SU-DHL-6 (cell line): ENCODE results near the gene SUSD3.

Experiments
- H2AFZ ChIP-seq: fragments of 200-600 bp; sonication (generic); 2 replicates; pipeline ENCODE4 v1.6.1; 2014; ENCODE audit warnings: low read depth, mild to moderate bottlenecking, moderate library complexity, mixed read lengths, antibody characterized with exemption, low read length; ENCODE audit not compliant: severe bottlenecking
- H3F3A ChIP-seq: fragments of 200-600 bp; shearing (Covaris generic); 2 replicates; pipeline ENCODE4 v1.6.0; 2016; ENCODE audit warnings: antibody characterized with exemption, mild to moderate bottlenecking; ENCODE audit not compliant: insufficient read depth
- H3K27ac ChIP-seq: fragments of 200-600 bp; sonication (generic); 2 replicates; pipeline ENCODE4 v1.5.1; 2016; ENCODE audit warnings: low read depth, mild to moderate bottlenecking, low read length, moderate library complexity, mixed read lengths
- H3K27me3 ChIP-seq: fragments of 200-600 bp; sonication (generic), shearing (Covaris generic); 2 replicates; pipeline ENCODE4 v1.6.0; 2014; ENCODE audit warnings: mild to moderate bottlenecking, low read length
- H3K36me3 ChIP-seq: fragments of 200-600 bp; sonication (generic); 2 replicates; pipeline ENCODE4 v1.6.1; 2014; ENCODE audit warnings: mild to moderate bottlenecking, low read length, mixed read lengths
- H3K4me2 ChIP-seq: fragments of 300-600, 200-600 bp; shearing (Covaris generic), sonication (generic); 2 replicates; pipeline ENCODE4 v1.6.0; 2014; ENCODE audit warnings: low read length, low read depth, mild to moderate bottlenecking; ENCODE audit not compliant: poor library complexity, severe bottlenecking
- H3K4me3 ChIP-seq: fragments of 200-600 bp; sonication (generic); 2 replicates; pipeline ENCODE4 v1.5.1; 2014; ENCODE audit warnings: antibody characterized with exemption, low read length, mild to moderate bottlenecking, mixed read lengths; ENCODE audit not compliant: insufficient read depth, poor library complexity, severe bottlenecking
- H3K79me2 ChIP-seq: fragments of 200-600 bp; sonication (generic); 2 replicates; pipeline ENCODE4 v1.6.1; 2014; ENCODE audit warnings: mild to moderate bottlenecking, low read length, moderate library complexity; ENCODE audit not compliant: insufficient read depth
- H3K9ac ChIP-seq: fragments of 200-600 bp; sonication (generic); 2 replicates; pipeline ENCODE4 v1.7.0; 2014; ENCODE audit warnings: mild to moderate bottlenecking, low read length
- H3K9me2 ChIP-seq: fragments of 200-600 bp; sonication (generic); replicated peaks from 2 replicates; pipeline ENCODE4 v1.6.1; 2014; ENCODE audit warnings: low read length; ENCODE audit not compliant: insufficient read depth
- H3K9me3 ChIP-seq: fragments of 200-600 bp; sonication (generic); 2 replicates; pipeline ENCODE4 v1.6.1; 2014; ENCODE audit warnings: low read length, mixed read lengths; ENCODE audit not compliant: insufficient read depth
- H4K20me1 ChIP-seq: fragments of 200-600 bp; sonication (generic); 2 replicates; pipeline ENCODE4 v1.6.1; 2014; ENCODE audit warnings: low read depth, mild to moderate bottlenecking, antibody characterized with exemption, low read length, moderate library complexity, mixed read lengths
- CTCF ChIP-seq: fragments of 200-600 bp; sonication (generic); IDR thresholded peaks from one replicate; pipeline ENCODE4 v1.5.1; 2017; ENCODE audit warnings: antibody characterized with exemption, mild to moderate bottlenecking, low read length, moderate library complexity; ENCODE audit not compliant: insufficient read depth, poor library complexity, severe bottlenecking
- EZH2phosphoT487 ChIP-seq: fragments of 200-600 bp; sonication (generic), shearing (Covaris generic); conservative IDR thresholded peaks from 2 replicates; pipeline ENCODE4 v1.6.1; 2018; ENCODE audit warnings: mild to moderate bottlenecking, antibody characterized with exemption, low read length, moderate library complexity, mixed read lengths

SUSD3 gene

GRCh38 chr9:93054758-93055704, 3.5 kb upstream of the SUSD3 start:
- H4K20me1 ChIP-seq, result no peaks in the 10 kb centered on the region
- no peaks in the 10 kb centered on the region for H3K27me3 ChIP-seq
- peaks cover 5% of the 10 kb centered on the region; the same call in 1 of the 2 replicates for H3F3A ChIP-seq
- H3K9me3 ChIP-seq, result no peaks in the 10 kb centered on the region
- H3K9me2 ChIP-seq, result no peaks in the 10 kb centered on the region
- H3K27ac ChIP-seq, result no peak overlapping the region
- no peak overlapping the region for H3K4me2 ChIP-seq
- H3K36me3 ChIP-seq, result no peaks in the 10 kb centered on the region
- H3K4me3 ChIP-seq, result no peak overlapping the region
- H3K79me2 ChIP-seq, result no peaks in the 10 kb centered on the region
- H3K9ac ChIP-seq, result no peak overlapping the region
- no peak overlapping the region for H2AFZ ChIP-seq
- no peak for TF ChIP-seq EZH2phosphoT487
- no peak for TF ChIP-seq CTCF

GRCh38 chr9:93057042-93057702, 1.3 kb upstream of the SUSD3 start:
- Histone ChIP-seq H3K9ac (no peak overlapping the region), H3K79me2 (no peaks in the 10 kb centered on the region), H3K27ac (no peak overlapping the region), H3K27me3 (no peaks in the 10 kb centered on the region), H3K4me3 (no peak overlapping the region), H3K9me2 (no peaks in the 10 kb centered on the region), H3K36me3 (no peaks in the 10 kb centered on the region), H3K9me3 (no peaks in the 10 kb centered on the region), H3K4me2 (no peak overlapping the region), H3F3A (peaks cover 6% of the 10 kb centered on the region; the same call in 1 of the 2 replicates), H4K20me1 (no peaks in the 10 kb centered on the region), H2AFZ (no peak overlapping the region)
- TF ChIP-seq CTCF, result no peak

DNA sequence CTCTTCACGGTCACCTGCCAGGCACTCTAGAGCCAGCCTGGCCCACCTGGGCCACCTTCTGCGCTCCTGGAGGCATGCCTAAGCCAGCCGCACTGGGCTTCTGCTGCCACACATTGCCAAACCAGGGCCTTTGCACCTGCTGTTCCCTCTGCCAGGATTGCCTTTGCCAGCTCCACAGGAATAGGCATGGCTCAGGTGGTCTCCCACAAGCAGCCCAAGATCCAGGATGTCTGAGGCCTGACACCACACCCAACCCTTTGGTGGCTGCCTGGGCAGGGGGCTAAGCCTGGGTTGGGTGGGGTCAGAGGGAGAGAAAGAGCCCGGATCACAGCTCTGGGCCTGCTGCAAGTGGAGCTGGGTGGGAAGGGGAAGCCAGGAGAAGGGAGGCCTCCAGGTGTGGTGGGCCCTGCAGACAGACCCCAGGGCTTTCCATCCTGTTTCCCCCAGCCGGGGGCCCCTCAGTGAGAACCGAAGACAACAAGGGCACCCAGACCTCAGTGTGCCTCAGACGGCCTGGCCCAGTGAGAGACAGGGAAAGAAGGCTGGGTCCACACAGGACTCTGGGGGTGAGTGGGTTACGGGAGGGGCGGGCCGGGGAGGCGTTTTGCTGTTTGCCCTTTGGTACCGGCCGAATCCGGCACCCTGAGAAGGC, 672 bp upstream of the SUSD3 start:
- Histone ChIP-seq H3K9me2 (no peaks in the 10 kb centered on the region), H2AFZ (no peak overlapping the region), H3K9ac (no peak overlapping the region), H3F3A (peaks cover 9% of the 10 kb centered on the region; the same call in 1 of the 2 replicates), H3K27ac (no peak overlapping the region), H3K4me2 (no peak overlapping the region), H3K27me3 (no peaks in the 10 kb centered on the region), H3K36me3 (no peaks in the 10 kb centered on the region), H3K79me2 (no peaks in the 10 kb centered on the region), H4K20me1 (no peaks in the 10 kb centered on the region), H3K4me3 (no peak overlapping the region), H3K9me3 (no peaks in the 10 kb centered on the region)
- TF ChIP-seq CTCF, result no peak
- no peak for TF ChIP-seq EZH2phosphoT487
